Sciatic nerve (tissue), 2 donors: Measurements from ENCODE around the gene RSPH1. TPM values are rescaled to one million over a fixed set of nuclear protein-coding genes. Genes with fewer than 3 reads are reported as not detected.

ENCODE experiments used
- ATAC-seq: fragments of 200-7000 bp; cut with Tn5 transposase; one replicate; pipeline ENCODE4 v1.9.1; 2020; ENCODE audit warnings: mild to moderate bottlenecking, moderate library complexity
- DNase-seq: peaks from one replicate; pipeline ENCODE4 v3.0.0-alpha.2; 2020; ENCODE audit warnings: low spot score
- intact Hi-C: fragments of 100-400 bp; cut with DNase I; formaldehyde crosslinking; loops from one replicate; pipeline ENCODE4 v1.14.2; 2022
- total RNA-seq: library from RNA; stranded (reverse); fragmentation: NEBNext Ultra II Directional; extraction: Animal tissue kit (Norgen Biotek cat#: 25700); gene quantifications from one replicate; pipeline ENCODE4 v1.2.1, GENCODE V29; 2021
- donor health status: DM: no; HTN: no; CAD: no.
- donor health status: DM: no; HTN: no; CAD: no.

RSPH1 gene
- total RNA-seq, 1 donor from 2014 or later = 0.58 TPM

DNA sequence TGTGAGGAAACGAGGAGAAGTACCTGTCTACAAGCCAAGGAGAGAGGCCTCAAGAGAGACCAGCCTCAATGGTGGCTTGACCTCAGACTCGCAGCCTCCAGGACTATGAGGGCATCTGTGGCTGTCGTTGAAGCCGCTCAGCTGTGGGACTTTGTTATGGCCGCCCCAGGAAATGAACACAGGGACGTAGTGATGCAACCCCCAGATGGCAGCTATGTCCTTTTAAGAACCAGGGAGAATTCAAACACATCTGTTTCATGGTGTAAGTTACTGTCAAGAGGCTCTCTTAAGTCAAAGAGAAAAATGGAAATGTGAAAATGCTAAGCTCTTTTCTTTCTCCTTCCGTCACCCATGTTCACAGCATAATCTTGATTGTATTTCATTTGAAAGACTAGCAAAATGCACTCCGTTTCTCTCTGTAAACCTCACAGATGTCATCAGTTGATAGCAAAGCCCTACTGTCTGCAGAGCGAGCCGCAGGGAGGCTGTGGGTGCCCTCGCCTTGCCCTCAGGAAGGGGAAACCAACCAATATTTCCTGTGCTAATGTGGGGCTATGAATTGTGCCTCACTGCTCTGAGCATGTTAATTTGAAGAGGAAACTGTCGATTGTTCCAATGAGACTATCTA is 71.0 kb downstream of the RSPH1 start:
- intact Hi-C loops = no loop called here
- no peak for ATAC-seq
- no peak for DNase-seq

DNA sequence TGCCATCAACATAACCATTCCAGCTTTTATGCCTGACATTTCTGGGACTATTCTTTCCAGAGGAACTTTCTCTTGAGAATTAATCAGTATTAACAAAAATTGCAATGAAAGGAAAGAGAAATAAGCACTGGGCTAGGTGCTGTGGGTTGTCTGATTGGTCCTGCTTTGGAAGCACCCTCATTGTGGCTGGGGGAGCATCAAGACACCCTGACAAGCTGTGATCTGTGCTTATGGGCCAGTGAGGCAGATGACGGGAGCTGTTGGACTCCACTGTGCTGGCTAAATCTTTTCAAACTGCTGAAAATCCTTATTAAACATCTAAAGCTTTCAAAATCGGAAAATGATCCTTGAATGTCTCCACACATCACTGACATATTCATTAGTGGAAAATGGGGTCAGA is 72.3 kb downstream of the RSPH1 start:
- intact Hi-C loops = no loop called here
- DNase-seq (no peak), ATAC-seq (no peak)

GRCh38 chr21:42423197-42423675 is 72.8 kb downstream of the RSPH1 start:
- intact Hi-C loops = no loop called here
- no peak for DNase-seq
- ATAC-seq = no peak

Other genes with a start within 250 kb of the RSPH1 start
- gene TFF3, start 180.8 kb downstream of the RSPH1 start, total RNA-seq = 6.1 TPM
- gene TFF2, start 145.2 kb downstream of the RSPH1 start, total RNA-seq = not detected
- gene TFF1, start 129.7 kb downstream of the RSPH1 start, total RNA-seq = not detected
- gene TMPRSS3, start 100.2 kb downstream of the RSPH1 start, total RNA-seq = not detected
- gene UBASH3A, start 92.3 kb downstream of the RSPH1 start, total RNA-seq = 0.71 TPM
- gene SLC37A1, start 17.6 kb upstream of the RSPH1 start, total RNA-seq = 7.4 TPM
- gene PDE9A, start 157.4 kb upstream of the RSPH1 start, total RNA-seq = 32.6 TPM